Measurements from ENCODE around the gene TDRD5.

DNA sequence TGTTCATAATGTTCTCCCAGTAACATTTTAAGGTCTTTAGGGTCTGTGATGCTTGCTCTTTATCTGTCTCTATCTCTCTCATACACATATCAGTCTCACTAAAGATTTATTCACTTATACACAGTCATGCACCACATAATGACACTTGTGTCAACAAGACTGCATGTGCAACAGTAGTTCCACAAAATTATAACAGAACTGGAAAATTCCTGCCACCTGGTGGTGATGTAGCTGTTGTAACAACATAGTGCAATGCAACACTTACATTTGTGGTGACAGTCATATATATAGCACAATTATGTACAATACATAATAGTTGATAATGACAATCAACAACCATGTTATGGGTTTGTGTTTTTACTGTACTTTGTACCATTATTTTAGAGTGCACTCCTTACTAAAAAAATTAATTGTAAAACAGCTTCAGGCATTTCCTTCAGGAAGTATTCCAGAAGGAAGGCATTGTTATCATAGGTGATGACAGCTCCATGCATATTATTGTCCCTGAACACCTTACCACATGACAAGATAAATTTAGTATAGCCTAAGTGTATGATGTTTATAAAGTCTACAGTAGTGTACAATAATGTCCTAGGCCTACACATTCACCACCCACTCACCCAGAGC is 8.1 kb downstream of the TDRD5 start:
- TF ChIP-seq CTCF (IDR thresholded peaks at IDR 0.05) (peak; percentile 59), POLR2A (IDR thresholded peaks at IDR 0.05; ENCODE audit: low read length) (no peak), JUN (IDR thresholded peaks at IDR 0.05) (no peak), ELK1 (IDR thresholded peaks at IDR 0.05; ENCODE audit: low read depth, low read length) (no peak), FOSL2 (IDR thresholded peaks at IDR 0.05) (no peak), FOSL2 (CRISPR knock-in tag; IDR thresholded peaks at IDR 0.05) (no peak), RFX5 (IDR thresholded peaks at IDR 0.05) (no peak), HDAC2 (IDR thresholded peaks at IDR 0.05) (no peak), RAD21 (conservative IDR thresholded peaks at IDR 0.05 in 1 of 2, IDR thresholded peaks at IDR 0.05 in 1 of 2) (peak; percentile 39 to 61), SMC3 (IDR thresholded peaks at IDR 0.05) (peak; percentile 64), RCOR1 (IDR thresholded peaks at IDR 0.05; ENCODE audit: low read depth, low read length) (no peak), CEBPB (IDR thresholded peaks at IDR 0.05) (no peak)
- TF ChIP-seq, protein P1, sequence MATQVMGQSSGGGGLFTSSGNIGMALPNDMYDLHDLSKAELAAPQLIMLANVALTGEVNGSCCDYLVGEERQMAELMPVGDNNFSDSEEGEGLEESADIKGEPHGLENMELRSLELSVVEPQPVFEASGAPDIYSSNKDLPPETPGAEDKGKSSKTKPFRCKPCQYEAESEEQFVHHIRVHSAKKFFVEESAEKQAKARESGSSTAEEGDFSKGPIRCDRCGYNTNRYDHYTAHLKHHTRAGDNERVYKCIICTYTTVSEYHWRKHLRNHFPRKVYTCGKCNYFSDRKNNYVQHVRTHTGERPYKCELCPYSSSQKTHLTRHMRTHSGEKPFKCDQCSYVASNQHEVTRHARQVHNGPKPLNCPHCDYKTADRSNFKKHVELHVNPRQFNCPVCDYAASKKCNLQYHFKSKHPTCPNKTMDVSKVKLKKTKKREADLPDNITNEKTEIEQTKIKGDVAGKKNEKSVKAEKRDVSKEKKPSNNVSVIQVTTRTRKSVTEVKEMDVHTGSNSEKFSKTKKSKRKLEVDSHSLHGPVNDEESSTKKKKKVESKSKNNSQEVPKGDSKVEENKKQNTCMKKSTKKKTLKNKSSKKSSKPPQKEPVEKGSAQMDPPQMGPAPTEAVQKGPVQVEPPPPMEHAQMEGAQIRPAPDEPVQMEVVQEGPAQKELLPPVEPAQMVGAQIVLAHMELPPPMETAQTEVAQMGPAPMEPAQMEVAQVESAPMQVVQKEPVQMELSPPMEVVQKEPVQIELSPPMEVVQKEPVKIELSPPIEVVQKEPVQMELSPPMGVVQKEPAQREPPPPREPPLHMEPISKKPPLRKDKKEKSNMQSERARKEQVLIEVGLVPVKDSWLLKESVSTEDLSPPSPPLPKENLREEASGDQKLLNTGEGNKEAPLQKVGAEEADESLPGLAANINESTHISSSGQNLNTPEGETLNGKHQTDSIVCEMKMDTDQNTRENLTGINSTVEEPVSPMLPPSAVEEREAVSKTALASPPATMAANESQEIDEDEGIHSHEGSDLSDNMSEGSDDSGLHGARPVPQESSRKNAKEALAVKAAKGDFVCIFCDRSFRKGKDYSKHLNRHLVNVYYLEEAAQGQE (IDR thresholded peaks at IDR 0.05) = no peak

Data from A549 (cell line).